HT1080 (cell line): ENCODE results near the gene PNPLA1. TPM values are rescaled to one million over a fixed set of nuclear protein-coding genes. Genes with fewer than 3 reads are reported as not detected.

Source experiments
- DNase-seq: peaks from one replicate; pipeline ENCODE4 v3.0.0-alpha.2; 2015; ENCODE audit warnings: low read depth
- total RNA-seq: library from RNA; depleted of rRNA; stranded (reverse); fragments of >200 nt; shearing (Covaris generic); gene quantifications from 2 replicates; pipeline ENCODE4 v1.2.3, GENCODE V29; 2014

Gene PNPLA1
- total RNA-seq, 1 experiment from 2014 or later: 0.03 TPM

GRCh38 chr6:36246506-36247268 is 23.2 kb upstream of the PNPLA1 start:
- no peak for DNase-seq

GRCh38 chr6:36247693-36248092 is 22.2 kb upstream of the PNPLA1 start:
- peak; percentile 15 for DNase-seq

- DNase-seq: peak; percentile 61
Observed at GRCh38 chr6:36248980-36249379, 20.9 kb upstream of the PNPLA1 start.

GRCh38 chr6:36249536-36249935 is 20.3 kb upstream of the PNPLA1 start:
- DNase-seq: no peak

GRCh38 chr6:36252005-36252404 is 17.9 kb upstream of the PNPLA1 start:
- no peak for DNase-seq

- no peak for DNase-seq
Observed at GRCh38 chr6:36263390-36264000, 6.4 kb upstream of the PNPLA1 start.

- DNase-seq: no peak
Observed at GRCh38 chr6:36265744-36266143, 4.1 kb upstream of the PNPLA1 start.

GRCh38 chr6:36266913-36267644 is 2.8 kb upstream of the PNPLA1 start:
- DNase-seq: no peak

- no peak for DNase-seq
Observed at GRCh38 chr6:36267731-36268477, 2.0 kb upstream of the PNPLA1 start.

- no peak for DNase-seq
Observed at GRCh38 chr6:36268478-36269275, 1.2 kb upstream of the PNPLA1 start.

- DNase-seq: no peak
Observed at GRCh38 chr6:36272234-36272633, 2.4 kb downstream of the PNPLA1 start.

GRCh38 chr6:36273067-36273466 is 3.2 kb downstream of the PNPLA1 start:
- DNase-seq: no peak

- DNase-seq: no peak
Observed at GRCh38 chr6:36273802-36274514, 4.1 kb downstream of the PNPLA1 start.

GRCh38 chr6:36276581-36277536 is 7.0 kb downstream of the PNPLA1 start:
- no peak for DNase-seq

GRCh38 chr6:36277946-36278470 is 8.1 kb downstream of the PNPLA1 start:
- DNase-seq: no peak

- no peak for DNase-seq
Observed at GRCh38 chr6:36280467-36280866, 10.6 kb downstream of the PNPLA1 start.

- DNase-seq: no peak
Observed at GRCh38 chr6:36280983-36281382, 11.1 kb downstream of the PNPLA1 start.

- DNase-seq: no peak
Observed at GRCh38 chr6:36283608-36284007, 13.7 kb downstream of the PNPLA1 start.

- no peak for DNase-seq
Observed at GRCh38 chr6:36284359-36284758, 14.5 kb downstream of the PNPLA1 start.
